Stimulated activated CD8-positive, alpha-beta memory T cell treated with anti-CD3 and anti-CD28 coated beads, Interleukin-4, amount 100 ng/mL, for 24 hours (primary cell): Measurements from ENCODE around the gene CDADC1.
"Not testable (repeated sequence)": the region's sequence is repeated elsewhere in the genome, so short reads cannot be mapped to it uniquely, and the experiment has no call there.

Experiments used
- DNase-seq: peaks from one replicate; pipeline ENCODE4 v3.0.0-alpha.2; 2020; ENCODE audit warnings: low read depth

CDADC1 gene

DNA sequence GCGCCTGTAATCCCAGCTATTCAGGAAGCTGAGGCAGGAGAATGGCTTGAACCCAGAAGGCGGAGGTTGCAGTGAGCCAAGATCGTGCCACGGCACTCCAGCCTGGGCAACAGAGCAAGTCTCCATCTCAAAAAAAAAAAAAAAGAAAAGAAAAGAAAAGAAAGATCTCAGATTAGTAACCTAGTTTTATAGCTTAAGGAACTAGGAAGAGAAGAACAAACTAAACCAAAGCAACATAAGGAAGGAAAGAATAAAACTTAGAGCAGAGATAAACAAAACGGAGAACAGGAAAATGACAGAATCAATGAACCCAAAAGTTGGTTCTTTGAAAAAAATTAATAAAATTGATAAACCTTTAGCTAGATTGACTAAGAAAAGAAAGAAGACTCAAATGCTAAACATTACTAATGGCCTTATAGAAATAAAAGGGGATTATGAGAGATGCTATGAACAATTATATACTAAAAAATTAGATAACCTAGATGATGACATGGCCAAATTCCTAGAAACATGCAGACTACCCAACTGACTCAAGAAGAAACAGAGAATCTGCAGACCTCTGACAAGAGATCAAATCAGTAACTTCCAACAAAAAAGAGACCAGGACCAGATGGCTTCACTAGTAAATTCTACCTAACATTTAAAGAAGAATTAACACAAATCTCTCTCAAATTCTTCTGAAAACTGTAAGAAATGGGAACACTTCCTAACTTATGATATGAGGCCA is 68.2 kb downstream of the CDADC1 start:
- DNase-seq: no peak

DNA sequence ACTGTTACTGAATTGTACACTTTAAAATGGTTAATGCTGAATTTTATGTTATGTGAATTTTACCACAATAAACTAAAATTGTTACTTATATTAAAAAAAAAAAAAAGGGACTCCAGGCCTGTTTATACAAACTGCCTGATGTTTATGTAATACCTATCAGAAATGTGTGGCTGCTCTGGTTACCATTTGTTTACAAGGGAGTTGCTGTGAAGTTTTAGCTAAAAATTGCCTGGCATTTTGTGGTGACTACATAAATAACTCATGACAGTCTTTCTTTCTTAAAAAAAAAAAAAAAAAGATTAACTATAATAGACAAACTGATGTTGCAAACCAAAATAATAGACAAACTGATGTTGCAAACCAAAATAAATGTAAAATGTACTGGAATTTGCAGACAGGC is 71.8 kb downstream of the CDADC1 start:
- no peak for DNase-seq

DNA sequence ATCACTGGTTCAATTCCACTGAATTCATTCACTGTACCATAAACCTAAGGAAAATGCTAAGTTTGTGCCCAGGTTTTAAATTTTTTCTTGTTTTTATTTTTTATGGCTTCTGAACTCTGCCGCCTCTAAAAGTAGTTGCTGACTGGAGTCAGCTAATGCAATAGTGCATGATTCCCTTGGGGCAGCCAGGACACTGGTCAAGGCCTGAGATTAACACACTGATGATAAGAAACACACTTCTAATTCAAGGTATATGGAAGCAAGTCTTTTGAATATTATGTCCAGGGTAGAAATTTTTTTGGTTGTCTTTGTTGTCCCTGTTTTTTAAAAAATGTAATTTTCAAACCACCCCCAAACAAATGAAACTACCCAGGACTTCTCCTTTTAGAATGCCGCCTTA is 72.2 kb downstream of the CDADC1 start:
- DNase-seq: no peak

DNA sequence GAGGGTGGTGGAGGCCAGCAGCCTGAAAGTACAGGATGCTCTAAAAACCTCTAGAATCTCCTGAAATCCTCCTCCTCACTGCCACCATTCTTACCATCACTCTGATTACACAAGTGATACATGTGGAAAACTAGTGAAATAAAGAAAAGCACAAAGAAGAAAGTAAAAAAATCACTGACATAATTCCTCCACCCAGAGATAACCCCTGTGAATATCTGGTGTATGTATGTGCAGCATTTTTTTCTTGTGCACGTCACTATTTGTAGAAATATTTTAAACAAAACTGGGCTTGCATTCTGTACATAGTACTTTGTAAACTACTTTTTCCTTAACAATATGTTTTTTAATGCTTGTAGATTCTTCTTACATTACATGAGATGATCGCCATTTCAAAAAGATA is 73.2 kb downstream of the CDADC1 start:
- DNase-seq: no peak

DNA sequence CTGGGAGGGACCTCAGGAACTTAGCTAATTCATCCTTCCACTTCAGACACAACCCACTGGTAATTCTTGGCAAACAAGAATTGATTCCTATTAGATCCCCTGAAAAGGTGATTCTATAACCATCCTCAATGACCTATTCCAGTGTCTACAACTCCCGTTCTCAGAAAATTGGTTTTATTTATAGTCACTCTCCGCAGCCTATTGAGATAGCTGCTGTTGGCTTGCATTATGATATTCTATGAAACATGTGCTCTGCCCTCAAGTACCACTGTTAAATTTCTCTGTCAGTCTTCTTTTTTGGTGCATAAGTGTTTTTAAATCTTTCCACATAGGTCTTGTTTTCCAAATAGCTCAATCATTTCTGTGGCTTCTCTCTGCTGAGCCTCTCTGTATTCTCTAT is 75.0 kb downstream of the CDADC1 start:
- DNase-seq: no peak

DNA sequence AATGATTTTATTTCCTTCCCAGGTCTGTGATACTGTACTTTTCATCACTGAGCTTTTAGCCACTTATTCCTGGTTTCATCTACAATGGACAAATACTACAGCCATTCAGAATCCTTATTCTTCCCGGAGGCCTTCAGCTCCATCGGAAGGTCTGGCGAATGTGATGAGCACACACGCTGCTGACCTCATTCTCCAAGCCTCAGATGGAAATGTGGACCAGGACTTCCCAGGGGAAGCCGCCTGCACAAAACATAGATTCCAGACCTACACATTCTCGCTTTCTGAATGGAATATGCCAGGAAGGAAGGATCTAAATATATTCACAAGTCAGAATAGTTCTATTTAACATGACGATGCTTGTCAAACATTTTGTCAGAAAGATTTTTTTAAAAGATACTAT is 75.6 kb downstream of the CDADC1 start:
- DNase-seq: no peak

DNA sequence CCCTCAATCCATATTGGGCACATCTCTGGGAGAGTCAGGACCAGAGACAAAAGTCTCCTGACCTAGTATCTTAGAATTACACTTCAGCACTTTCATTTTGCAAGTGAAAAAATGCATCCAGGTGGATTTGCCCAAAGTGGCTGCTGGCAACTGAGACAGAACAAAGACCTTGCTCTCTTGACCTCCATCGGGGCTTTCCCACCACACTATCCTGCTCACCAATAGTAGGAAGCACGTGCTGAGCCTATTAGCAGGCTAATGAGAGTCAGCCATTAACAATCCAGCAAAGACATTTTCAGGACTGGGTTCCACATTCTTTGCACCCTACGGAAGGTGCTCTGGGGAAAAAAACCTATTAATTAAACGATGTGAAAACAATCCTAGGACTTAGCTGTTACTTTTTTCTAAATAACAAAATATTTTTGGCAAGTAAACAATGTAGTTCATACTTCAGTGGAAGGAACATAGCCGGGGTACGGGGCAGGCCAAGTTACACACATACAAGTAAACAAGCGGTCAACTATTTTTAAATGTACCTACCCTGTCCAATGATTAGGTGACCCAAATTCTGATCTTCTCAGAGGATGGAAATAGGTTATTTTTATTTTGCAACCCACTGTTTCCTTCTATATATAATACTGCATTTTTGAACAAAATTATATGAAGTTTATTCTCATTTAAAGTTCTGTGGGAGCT is 78.6 kb downstream of the CDADC1 start:
- DNase-seq: no peak

DNA sequence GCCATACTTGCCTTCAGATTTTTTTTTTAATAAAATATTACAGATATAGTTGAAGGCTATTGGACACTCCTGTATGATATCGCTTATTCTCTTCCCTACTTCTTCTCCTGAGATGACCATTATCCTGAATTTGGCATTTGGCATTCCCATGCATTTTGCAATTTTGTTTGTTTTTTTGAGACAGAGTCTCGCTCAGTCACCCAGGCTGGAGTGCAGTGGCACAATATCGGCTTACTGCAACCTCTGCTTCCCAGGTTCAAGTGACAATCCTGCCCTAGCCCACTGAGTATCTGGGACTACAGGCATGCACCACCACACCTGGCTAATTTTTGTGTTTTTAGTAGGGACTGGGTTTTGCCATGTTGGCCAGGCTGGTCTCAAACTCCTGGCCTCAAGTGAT is 79.4 kb downstream of the CDADC1 start:
- not testable (repeated sequence) for DNase-seq

DNA sequence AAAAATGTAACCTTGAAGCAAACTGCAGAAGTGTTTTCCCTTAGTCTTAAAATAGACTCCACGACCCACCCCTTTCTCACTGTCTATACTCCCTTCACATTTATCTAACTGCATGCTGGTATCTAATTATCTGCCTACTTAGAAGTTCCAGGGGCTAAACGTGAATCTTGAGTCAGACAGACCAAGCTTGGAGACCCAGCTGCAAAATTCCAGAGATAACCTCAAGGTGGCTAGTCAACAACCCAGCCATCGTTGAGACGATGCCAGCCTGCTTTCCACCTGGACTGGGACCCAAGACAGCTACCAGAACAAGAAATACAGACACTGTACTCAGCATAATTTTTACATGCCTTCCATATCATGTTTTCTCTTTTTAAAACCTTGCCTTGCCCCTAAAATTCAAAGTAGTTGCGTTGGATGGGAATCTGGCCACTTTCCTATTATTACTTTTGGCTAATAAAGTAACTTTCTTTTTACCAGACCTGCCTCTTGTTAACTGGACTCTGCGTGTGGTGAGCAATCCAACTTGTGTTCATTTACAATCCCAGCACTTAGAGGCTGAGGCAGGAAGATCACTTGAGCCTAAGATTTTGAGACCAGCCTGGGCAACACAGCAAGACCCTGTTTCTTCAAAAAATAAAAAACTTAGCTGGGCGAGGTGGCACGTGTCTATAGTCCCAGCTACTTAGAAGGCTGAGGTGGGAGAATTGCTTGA is 82.3 kb downstream of the CDADC1 start:
- no peak for DNase-seq

DNA sequence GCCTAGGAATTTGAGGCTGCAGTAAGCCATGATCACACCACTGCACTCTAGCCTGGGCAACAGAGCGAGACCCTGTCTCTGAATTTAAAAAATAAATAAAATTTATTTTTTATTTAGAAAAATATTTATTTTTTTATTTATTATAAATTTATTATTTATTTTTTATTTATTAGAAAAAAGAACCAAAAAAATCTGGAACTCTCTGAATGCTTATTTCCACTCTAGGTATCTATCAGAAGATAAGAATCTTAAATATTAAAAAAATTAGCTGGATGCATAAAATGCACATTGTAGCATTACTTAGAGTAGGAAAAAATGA is 82.8 kb downstream of the CDADC1 start:
- DNase-seq: no peak

DNA sequence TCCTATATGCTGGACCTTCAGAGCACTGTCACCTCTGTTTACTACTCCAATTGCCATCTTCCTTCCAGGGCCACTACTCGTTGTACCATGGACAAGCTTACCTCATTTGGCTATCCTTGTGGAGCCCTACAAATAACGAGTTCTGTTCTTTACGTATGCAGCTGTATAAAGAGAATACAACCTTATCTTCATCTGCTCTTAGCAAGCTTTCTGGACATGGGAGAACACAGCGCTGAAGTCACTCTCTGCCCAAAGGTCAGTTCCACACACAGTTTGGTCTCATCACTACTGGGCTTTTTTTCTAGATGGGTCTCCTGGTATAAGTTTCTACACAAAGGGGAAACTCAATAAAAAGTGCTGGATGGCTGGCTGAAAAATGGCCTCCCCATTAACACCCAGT is 88.9 kb downstream of the CDADC1 start:
- DNase-seq: no peak

DNA sequence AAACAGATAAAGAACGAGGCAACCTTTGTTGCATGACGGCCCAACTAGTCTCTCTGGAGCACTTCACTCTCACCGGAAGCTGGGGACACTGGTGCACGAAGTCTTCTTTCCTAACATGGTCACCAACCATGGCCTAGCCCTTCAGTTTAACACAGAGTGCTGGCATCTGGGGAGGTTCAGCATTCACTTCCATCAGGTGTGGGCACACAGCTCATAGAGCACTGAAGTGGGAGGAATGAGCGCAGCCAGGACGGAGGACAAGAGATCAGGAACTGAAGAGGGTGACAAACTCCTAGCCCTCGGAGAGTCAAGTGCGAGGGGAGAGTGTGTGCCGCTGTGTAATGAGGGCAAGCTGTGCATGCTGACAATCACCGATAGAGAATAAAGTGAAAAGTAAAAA is 92.4 kb downstream of the CDADC1 start:
- DNase-seq: no peak

DNA sequence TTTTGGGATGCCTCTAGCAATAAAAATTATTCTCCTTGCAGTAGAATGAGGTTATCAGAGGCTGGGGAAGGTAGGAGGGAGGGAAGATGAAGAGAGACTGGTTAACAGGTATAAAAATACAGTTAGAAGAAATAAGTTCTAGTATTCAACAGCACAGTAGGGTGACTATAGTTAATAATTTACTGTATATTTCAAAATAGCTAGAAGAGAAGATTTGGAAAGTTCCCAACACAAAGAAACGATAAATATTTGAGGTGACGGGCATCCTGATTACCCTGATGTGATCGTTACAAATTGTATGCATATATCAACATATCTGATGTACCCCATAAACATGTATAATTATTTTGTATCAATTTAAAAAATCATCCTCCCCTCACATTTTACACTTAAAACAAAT is 93.8 kb downstream of the CDADC1 start:
- DNase-seq: no peak

DNA sequence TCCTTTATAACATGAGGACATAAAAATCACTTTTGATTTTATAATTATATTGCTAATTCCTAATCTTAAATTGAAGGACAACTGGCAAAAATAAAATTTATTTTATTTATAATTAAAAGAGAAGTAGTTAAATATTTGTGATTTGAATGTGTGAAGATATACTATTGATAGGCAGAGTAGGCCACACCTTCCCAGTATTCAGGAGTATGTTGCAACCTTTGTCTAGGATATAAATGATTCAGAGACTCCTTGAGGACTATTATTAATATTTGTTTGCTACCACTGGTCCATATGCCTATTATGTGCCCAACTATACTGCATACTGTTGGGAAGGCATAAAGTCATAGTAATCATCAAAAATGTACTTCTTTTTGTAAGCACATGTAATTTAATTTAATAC is 94.2 kb downstream of the CDADC1 start:
- DNase-seq: no peak

DNA sequence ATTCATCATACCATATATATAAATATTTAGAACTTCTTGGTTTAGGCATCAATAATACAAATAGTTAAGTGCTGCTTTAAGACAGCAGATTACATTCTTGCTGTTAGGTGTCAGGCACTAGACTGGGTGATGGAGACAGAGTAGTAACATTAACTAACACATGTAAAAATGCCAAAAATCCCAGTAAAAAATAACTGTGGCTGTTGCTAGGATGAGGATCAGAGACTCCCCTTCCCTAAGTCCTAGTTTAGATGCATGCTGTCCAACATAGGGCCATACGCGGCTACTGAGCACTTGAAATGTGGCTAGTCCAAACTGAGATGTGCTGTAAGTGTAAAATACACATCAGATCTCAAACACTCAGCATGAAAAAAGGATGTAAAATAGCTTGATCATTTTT is 94.7 kb downstream of the CDADC1 start:
- DNase-seq: no peak
